Measurements from ENCODE around the gene CFI.

DNA sequence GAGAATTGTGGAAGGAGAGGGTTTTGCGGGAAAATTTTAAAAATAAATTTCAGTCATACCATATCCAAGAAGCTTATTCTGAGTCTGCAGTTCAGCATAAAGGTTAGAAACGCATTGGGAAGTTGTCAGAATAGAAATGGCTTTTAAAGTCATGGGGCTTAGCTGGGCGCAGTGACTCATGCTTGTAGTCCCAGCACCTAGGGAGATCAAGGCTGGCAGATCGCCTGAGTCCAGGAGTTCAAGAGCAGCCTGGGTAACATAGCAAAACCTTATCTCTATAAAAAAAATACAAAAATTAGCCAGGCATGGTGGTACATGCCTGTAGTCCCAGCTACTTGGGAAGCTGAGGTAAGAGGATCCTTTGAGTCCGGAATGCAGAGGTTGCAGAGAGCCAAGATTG lies 68.1 kb downstream of the CFI start:
- TF ChIP-seq, protein P1, sequence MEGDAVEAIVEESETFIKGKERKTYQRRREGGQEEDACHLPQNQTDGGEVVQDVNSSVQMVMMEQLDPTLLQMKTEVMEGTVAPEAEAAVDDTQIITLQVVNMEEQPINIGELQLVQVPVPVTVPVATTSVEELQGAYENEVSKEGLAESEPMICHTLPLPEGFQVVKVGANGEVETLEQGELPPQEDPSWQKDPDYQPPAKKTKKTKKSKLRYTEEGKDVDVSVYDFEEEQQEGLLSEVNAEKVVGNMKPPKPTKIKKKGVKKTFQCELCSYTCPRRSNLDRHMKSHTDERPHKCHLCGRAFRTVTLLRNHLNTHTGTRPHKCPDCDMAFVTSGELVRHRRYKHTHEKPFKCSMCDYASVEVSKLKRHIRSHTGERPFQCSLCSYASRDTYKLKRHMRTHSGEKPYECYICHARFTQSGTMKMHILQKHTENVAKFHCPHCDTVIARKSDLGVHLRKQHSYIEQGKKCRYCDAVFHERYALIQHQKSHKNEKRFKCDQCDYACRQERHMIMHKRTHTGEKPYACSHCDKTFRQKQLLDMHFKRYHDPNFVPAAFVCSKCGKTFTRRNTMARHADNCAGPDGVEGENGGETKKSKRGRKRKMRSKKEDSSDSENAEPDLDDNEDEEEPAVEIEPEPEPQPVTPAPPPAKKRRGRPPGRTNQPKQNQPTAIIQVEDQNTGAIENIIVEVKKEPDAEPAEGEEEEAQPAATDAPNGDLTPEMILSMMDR (IDR thresholded peaks at IDR 0.05; ENCODE audit: poor library complexity): no peak
- TF ChIP-seq EZH2 (IDR thresholded peaks at IDR 0.05; ENCODE audit: borderline replicate concordance): no peak
- TF ChIP-seq EZH2phosphoT487 (IDR thresholded peaks at IDR 0.05; ENCODE audit: low read depth, severe bottlenecking, unreplicated experiment): no peak

Data from hepatocyte (in vitro differentiated cells).